Measurements from ENCODE around the gene TMEM63C.

The TMEM63C gene

DNA sequence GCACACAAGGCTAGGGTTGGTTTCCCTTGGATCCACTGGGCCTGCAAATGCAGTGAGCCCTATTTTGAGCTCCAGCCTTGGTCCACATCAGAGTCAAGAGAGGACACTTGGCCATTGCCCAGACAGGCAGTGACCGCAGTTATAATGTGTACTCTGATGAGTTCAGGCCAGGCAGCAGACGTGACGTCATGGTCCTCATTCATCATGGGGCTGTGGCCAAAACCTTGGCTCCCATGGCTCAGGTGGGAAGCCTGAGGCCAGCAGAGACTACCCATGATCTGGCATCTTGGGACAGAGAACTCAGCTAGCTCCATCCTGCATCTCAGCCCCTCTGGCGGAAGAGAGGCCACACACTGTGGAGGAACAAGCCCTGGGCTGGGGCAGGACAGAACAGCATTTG lies 16.4 kb downstream of the TMEM63C start:
- Histone ChIP-seq H3K4me3 (ENCODE audit: low read depth, low read length, poor library complexity, severe bottlenecking) (no peak overlapping the region), H3K79me2 (ENCODE audit: insufficient read depth, low read length) (no peaks in the 10 kb centered on the region), H3K9me2 (ENCODE audit: low read depth, low read length) (no peaks in the 10 kb centered on the region), H4K20me1 (ENCODE audit: insufficient read depth, low read length) (no peaks in the 10 kb centered on the region), H3K27ac (ENCODE audit: low read depth, low read length, poor library complexity, severe bottlenecking) (no peak overlapping the region), H2AFZ (ENCODE audit: low read length) (no peak overlapping the region), H3F3A (ENCODE audit: insufficient read depth, low read length) (no peaks in the 10 kb centered on the region), H3K27me3 (ENCODE audit: insufficient read depth, low read length) (no peaks in the 10 kb centered on the region), H3K9me3 (ENCODE audit: low read length) (no peaks in the 10 kb centered on the region), H3K4me2 (ENCODE audit: low read length) (no peak overlapping the region), H3K36me3 (ENCODE audit: insufficient read depth, low read length) (no peaks in the 10 kb centered on the region), H3K9ac (ENCODE audit: low read length) (no peak overlapping the region), H3K4me1 (ENCODE audit: insufficient read depth, low read length, severe bottlenecking) (no peaks in the 10 kb centered on the region)
- TF ChIP-seq, protein P1, sequence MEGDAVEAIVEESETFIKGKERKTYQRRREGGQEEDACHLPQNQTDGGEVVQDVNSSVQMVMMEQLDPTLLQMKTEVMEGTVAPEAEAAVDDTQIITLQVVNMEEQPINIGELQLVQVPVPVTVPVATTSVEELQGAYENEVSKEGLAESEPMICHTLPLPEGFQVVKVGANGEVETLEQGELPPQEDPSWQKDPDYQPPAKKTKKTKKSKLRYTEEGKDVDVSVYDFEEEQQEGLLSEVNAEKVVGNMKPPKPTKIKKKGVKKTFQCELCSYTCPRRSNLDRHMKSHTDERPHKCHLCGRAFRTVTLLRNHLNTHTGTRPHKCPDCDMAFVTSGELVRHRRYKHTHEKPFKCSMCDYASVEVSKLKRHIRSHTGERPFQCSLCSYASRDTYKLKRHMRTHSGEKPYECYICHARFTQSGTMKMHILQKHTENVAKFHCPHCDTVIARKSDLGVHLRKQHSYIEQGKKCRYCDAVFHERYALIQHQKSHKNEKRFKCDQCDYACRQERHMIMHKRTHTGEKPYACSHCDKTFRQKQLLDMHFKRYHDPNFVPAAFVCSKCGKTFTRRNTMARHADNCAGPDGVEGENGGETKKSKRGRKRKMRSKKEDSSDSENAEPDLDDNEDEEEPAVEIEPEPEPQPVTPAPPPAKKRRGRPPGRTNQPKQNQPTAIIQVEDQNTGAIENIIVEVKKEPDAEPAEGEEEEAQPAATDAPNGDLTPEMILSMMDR (IDR thresholded peaks at IDR 0.05; ENCODE audit: low read length) = no peak
- TF ChIP-seq EZH2 (IDR thresholded peaks at IDR 0.05; ENCODE audit: borderline replicate concordance, low read length) = no peak

DNA sequence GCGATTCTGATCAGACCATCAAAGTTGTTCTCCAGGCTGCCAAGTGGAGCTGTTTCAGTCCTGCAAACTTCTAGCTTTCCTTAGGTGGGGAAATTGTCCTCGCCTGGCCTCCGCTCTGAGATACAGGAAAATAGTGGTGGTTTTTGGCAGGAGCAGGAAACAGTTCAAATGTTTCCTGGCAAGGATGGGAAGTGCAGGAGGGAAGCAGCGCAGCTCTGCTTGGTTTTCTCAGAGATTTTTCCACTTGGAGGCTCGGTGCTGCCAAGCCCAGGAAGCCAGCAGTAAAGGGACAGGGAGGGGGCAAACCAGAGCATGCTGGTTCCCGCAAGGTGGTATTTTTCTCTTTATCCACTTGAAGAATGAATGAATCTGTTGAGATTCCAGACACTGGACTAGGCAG lies 17.0 kb downstream of the TMEM63C start:
- Histone ChIP-seq H3K79me2 (ENCODE audit: insufficient read depth, low read length) (no peaks in the 10 kb centered on the region), H3K9ac (ENCODE audit: low read length) (no peak overlapping the region), H2AFZ (ENCODE audit: low read length) (no peak overlapping the region), H3K4me2 (ENCODE audit: low read length) (no peak overlapping the region), H3K4me3 (ENCODE audit: low read depth, low read length, poor library complexity, severe bottlenecking) (no peak overlapping the region), H4K20me1 (ENCODE audit: insufficient read depth, low read length) (no peaks in the 10 kb centered on the region), H3F3A (ENCODE audit: insufficient read depth, low read length) (no peaks in the 10 kb centered on the region), H3K27me3 (ENCODE audit: insufficient read depth, low read length) (no peaks in the 10 kb centered on the region), H3K4me1 (ENCODE audit: insufficient read depth, low read length, severe bottlenecking) (no peaks in the 10 kb centered on the region), H3K27ac (ENCODE audit: low read depth, low read length, poor library complexity, severe bottlenecking) (no peak overlapping the region), H3K9me3 (ENCODE audit: low read length) (no peaks in the 10 kb centered on the region), H3K36me3 (ENCODE audit: insufficient read depth, low read length) (no peaks in the 10 kb centered on the region), H3K9me2 (ENCODE audit: low read depth, low read length) (no peaks in the 10 kb centered on the region)
- TF ChIP-seq, protein P1 (IDR thresholded peaks at IDR 0.05; ENCODE audit: low read length) = no peak
- TF ChIP-seq EZH2 (IDR thresholded peaks at IDR 0.05; ENCODE audit: borderline replicate concordance, low read length) = no peak

DNA sequence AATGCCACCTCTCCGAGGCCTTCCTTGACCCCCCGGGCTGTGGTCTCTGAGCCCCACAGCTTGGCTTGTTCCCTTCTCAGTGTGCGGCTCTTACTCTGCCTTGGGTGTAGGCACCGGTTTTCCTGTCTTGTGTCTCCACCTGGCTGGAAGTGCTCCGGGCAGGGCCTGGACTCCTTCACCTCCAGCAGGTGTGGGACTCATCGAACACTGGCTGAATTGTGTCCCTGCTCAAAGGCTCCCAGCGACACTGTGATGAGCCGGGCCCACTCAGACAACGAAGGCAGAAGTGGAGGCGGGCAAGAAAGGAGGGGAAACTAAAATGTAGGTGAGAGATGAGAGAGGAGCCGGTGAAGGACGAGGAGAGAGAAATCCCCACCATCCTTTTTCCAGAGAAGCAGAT lies 18.0 kb downstream of the TMEM63C start:
- H3K9me3 ChIP-seq (ENCODE audit: low read length) = no peaks in the 10 kb centered on the region
- H3K9ac ChIP-seq (ENCODE audit: low read length) = no peak overlapping the region
- H3K79me2 ChIP-seq (ENCODE audit: insufficient read depth, low read length) = no peaks in the 10 kb centered on the region
- H3K9me2 ChIP-seq (ENCODE audit: low read depth, low read length) = no peaks in the 10 kb centered on the region
- no peak overlapping the region for H3K4me2 ChIP-seq (ENCODE audit: low read length)
- H3K36me3 ChIP-seq (ENCODE audit: insufficient read depth, low read length) = no peaks in the 10 kb centered on the region
- H3K27ac ChIP-seq (ENCODE audit: low read depth, low read length, poor library complexity, severe bottlenecking) = no peak overlapping the region
- H3F3A ChIP-seq (ENCODE audit: insufficient read depth, low read length) = no peaks in the 10 kb centered on the region
- H4K20me1 ChIP-seq (ENCODE audit: insufficient read depth, low read length) = no peaks in the 10 kb centered on the region
- TF ChIP-seq, protein P1 (IDR thresholded peaks at IDR 0.05; ENCODE audit: low read length) = no peak
- no peak for TF ChIP-seq EZH2 (IDR thresholded peaks at IDR 0.05; ENCODE audit: borderline replicate concordance, low read length)
- H3K4me1 ChIP-seq (ENCODE audit: insufficient read depth, low read length, severe bottlenecking) = no peaks in the 10 kb centered on the region
- no peak overlapping the region for H3K4me3 ChIP-seq (ENCODE audit: low read depth, low read length, poor library complexity, severe bottlenecking)
- H2AFZ ChIP-seq (ENCODE audit: low read length) = no peak overlapping the region
- H3K27me3 ChIP-seq (ENCODE audit: insufficient read depth, low read length) = no peaks in the 10 kb centered on the region

Data from OCI-LY1 (cell line).